ENCODE measurements around the gene ANTXR1. TPM values are rescaled to one million over a fixed set of nuclear protein-coding genes. Genes with fewer than 3 reads are reported as not detected.

ANTXR1 gene
- total RNA-seq, 1 experiment from 2014 or later: 48.3 TPM

DNA sequence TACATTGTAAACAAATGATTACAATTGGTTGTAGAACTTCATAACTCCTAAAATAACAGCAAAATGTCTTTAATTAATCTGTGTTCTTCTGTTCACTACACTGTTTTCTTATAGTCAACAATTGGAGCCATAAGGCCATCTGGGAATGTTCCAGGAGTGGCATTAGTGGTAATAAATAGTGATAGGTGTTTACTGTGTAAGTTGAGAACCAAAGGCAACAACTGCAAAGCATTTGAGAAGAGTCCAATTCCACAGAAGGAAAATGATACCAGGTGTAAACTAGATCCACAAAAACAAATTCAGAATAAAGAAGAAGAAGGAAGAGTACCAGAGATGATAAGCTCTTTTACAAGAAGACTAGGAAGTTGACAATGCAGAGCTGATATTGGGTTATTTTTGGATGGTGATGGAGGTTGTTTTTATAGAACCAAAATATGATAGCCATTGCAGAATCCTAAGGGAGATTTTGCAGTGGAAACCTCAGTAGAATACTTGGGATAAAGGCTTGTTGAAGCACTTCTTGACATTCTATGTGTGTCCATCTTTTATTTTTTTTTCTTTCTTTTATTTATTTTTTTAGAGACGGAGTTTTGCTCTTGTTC, 52.9 kb downstream of the ANTXR1 start:
- ChIA-PET CTCF (no interaction called here), POLR2A (ENCODE audit: unreplicated experiment) (no interaction called here)
- H2AFZ ChIP-seq: no peak overlapping the region
- BruUV-seq (replicated peaks): no TSS peak
- DNase-seq: no peak
- no peaks in the 10 kb centered on the region for H3K36me3 ChIP-seq (ENCODE audit: low read depth)
- no peaks in the 10 kb centered on the region for H3K79me2 ChIP-seq (ENCODE audit: low read depth)
- no peak overlapping the region for H3K4me2 ChIP-seq
- no peaks in the 10 kb centered on the region for H4K20me1 ChIP-seq (ENCODE audit: insufficient read depth)
- intact Hi-C loops (cut with micrococcal nuclease; ENCODE audit: unreplicated experiment): no loop called here
- H3K4me1 ChIP-seq (replicated peaks; ENCODE audit: insufficient read depth): no peaks in the 10 kb centered on the region
- H3K27ac ChIP-seq: no peak overlapping the region
- no peak for TF ChIP-seq EZH2 (IDR thresholded peaks at IDR 0.05; ENCODE audit: low read depth)
- TF ChIP-seq, protein P1, sequence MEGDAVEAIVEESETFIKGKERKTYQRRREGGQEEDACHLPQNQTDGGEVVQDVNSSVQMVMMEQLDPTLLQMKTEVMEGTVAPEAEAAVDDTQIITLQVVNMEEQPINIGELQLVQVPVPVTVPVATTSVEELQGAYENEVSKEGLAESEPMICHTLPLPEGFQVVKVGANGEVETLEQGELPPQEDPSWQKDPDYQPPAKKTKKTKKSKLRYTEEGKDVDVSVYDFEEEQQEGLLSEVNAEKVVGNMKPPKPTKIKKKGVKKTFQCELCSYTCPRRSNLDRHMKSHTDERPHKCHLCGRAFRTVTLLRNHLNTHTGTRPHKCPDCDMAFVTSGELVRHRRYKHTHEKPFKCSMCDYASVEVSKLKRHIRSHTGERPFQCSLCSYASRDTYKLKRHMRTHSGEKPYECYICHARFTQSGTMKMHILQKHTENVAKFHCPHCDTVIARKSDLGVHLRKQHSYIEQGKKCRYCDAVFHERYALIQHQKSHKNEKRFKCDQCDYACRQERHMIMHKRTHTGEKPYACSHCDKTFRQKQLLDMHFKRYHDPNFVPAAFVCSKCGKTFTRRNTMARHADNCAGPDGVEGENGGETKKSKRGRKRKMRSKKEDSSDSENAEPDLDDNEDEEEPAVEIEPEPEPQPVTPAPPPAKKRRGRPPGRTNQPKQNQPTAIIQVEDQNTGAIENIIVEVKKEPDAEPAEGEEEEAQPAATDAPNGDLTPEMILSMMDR (conservative IDR thresholded peaks at IDR 0.05): no peak
- no peaks in the 10 kb centered on the region; the same call in 1 of the 2 replicates for H3K9me2 ChIP-seq (ENCODE audit: insufficient read depth)
- no peak overlapping the region for H3K4me3 ChIP-seq
- no peaks in the 10 kb centered on the region for H3K9me3 ChIP-seq (ENCODE audit: insufficient read depth, low read depth)
- H3F3A ChIP-seq (ENCODE audit: insufficient read depth, low read depth): no peaks in the 10 kb centered on the region
- H3K27me3 ChIP-seq (ENCODE audit: insufficient read depth, low read depth): no peaks in the 10 kb centered on the region

DNA sequence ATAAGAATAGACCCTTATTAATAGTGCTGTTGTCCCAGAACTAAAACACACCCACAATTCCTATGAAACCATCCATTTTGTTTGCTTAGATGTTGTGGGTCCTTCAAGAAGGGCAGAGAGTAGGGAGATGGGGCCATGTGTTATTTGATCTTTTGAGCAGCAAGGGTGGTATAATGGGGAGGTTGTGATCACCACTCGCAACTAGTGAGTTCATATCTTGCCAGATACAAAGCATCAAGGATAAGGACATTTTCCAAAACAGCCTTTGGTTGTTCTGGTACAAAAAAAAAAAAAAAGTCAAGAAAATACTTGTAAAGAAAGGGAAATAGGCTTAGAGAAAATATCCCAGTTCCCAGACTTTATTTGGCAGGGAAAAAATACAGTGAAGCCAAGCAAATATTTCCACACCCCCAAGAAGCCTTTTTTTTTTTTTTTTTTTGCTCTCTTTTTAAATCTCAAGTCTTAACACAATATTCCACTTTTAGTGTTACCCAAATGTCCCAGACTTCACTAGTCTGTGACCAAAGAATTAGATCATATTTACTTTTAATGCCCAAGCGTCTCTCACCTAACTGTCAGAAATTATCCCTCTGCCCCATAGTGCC, 54.1 kb downstream of the ANTXR1 start:
- Histone ChIP-seq H4K20me1 (ENCODE audit: insufficient read depth) (no peaks in the 10 kb centered on the region), H3K27me3 (ENCODE audit: insufficient read depth, low read depth) (no peaks in the 10 kb centered on the region), H3K4me3 (no peak overlapping the region), H3K27ac (no peak overlapping the region), H3K4me2 (no peak overlapping the region), H3K79me2 (ENCODE audit: low read depth) (no peaks in the 10 kb centered on the region), H3K9me3 (ENCODE audit: insufficient read depth, low read depth) (no peaks in the 10 kb centered on the region), H2AFZ (no peak overlapping the region), H3K36me3 (ENCODE audit: low read depth) (no peaks in the 10 kb centered on the region), H3K9me2 (ENCODE audit: insufficient read depth) (no peaks in the 10 kb centered on the region), H3F3A (ENCODE audit: insufficient read depth, low read depth) (no peaks in the 10 kb centered on the region), H3K4me1 (replicated peaks; ENCODE audit: insufficient read depth) (no peaks in the 10 kb centered on the region)
- CTCF ChIA-PET: no interaction called here
- DNase-seq: no peak
- no TSS peak for BruUV-seq (replicated peaks)
- intact Hi-C loops (cut with micrococcal nuclease; ENCODE audit: unreplicated experiment): no loop called here
- TF ChIP-seq, protein P1 (conservative IDR thresholded peaks at IDR 0.05): no peak
- TF ChIP-seq EZH2 (IDR thresholded peaks at IDR 0.05; ENCODE audit: low read depth): no peak
- POLR2A ChIA-PET (ENCODE audit: unreplicated experiment): no interaction called here

DNA sequence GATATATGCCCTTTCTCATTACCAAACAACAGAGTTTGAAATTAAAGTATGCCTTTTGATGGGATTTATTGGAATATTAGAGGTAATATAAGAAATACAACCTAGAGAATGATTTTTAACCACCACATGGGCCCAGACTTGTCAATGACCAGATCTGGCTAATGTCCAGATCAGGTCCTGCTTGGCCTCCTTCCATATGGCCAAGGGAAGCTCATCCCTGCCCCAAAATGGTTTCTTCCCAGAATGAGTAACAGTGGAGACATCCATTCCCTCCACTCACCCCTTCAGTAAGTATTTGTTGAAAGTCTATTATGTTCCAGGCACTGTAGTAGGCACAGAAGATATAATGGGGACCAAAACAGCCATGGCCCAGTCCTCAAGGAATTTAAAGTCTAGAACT, 54.9 kb downstream of the ANTXR1 start:
- ChIA-PET CTCF (no interaction called here), POLR2A (ENCODE audit: unreplicated experiment) (no interaction called here)
- Histone ChIP-seq H3K4me1 (replicated peaks; ENCODE audit: insufficient read depth) (no peaks in the 10 kb centered on the region), H3K9me3 (ENCODE audit: insufficient read depth, low read depth) (no peaks in the 10 kb centered on the region), H3K79me2 (ENCODE audit: low read depth) (no peaks in the 10 kb centered on the region), H2AFZ (no peak overlapping the region), H3K4me3 (no peak overlapping the region), H3F3A (ENCODE audit: insufficient read depth, low read depth) (no peaks in the 10 kb centered on the region), H3K4me2 (no peak overlapping the region), H3K9me2 (ENCODE audit: insufficient read depth) (no peaks in the 10 kb centered on the region), H4K20me1 (ENCODE audit: insufficient read depth) (no peaks in the 10 kb centered on the region), H3K27ac (no peak overlapping the region), H3K27me3 (ENCODE audit: insufficient read depth, low read depth) (no peaks in the 10 kb centered on the region), H3K36me3 (ENCODE audit: low read depth) (no peaks in the 10 kb centered on the region)
- intact Hi-C loops (cut with micrococcal nuclease; ENCODE audit: unreplicated experiment): no loop called here
- TF ChIP-seq EZH2 (IDR thresholded peaks at IDR 0.05; ENCODE audit: low read depth): no peak
- TF ChIP-seq, protein P1 (conservative IDR thresholded peaks at IDR 0.05): no peak
- BruUV-seq (replicated peaks): no TSS peak
- DNase-seq: no peak
